B cell (primary cell): ENCODE results near the gene JMJD8.

Experiments
- EZH2 ChIP-seq: IDR thresholded peaks from 2 replicates; pipeline ENCODE4 v1.6.1; 2012; ENCODE audit warnings: borderline replicate concordance, low read depth, mild to moderate bottlenecking, moderate library complexity, low read length; ENCODE audit not compliant: insufficient read depth, poor library complexity, severe bottlenecking
- TF ChIP-seq, protein P1 (sequence below): fragments of 200-600 bp; IDR thresholded peaks from one replicate; pipeline ENCODE4 v1.8.0; 2022; ENCODE audit warnings: antibody characterized with exemption, mild to moderate bottlenecking

- TF ChIP-seq, protein P1, sequence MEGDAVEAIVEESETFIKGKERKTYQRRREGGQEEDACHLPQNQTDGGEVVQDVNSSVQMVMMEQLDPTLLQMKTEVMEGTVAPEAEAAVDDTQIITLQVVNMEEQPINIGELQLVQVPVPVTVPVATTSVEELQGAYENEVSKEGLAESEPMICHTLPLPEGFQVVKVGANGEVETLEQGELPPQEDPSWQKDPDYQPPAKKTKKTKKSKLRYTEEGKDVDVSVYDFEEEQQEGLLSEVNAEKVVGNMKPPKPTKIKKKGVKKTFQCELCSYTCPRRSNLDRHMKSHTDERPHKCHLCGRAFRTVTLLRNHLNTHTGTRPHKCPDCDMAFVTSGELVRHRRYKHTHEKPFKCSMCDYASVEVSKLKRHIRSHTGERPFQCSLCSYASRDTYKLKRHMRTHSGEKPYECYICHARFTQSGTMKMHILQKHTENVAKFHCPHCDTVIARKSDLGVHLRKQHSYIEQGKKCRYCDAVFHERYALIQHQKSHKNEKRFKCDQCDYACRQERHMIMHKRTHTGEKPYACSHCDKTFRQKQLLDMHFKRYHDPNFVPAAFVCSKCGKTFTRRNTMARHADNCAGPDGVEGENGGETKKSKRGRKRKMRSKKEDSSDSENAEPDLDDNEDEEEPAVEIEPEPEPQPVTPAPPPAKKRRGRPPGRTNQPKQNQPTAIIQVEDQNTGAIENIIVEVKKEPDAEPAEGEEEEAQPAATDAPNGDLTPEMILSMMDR = no peak
- TF ChIP-seq EZH2 = no peak
These were observed 29.9 kb upstream of the JMJD8 start for GRCh38 chr16:714079-714478.
